ENCODE data around the gene TRPM3. TPM values are rescaled to one million over a fixed set of nuclear protein-coding genes. Genes with fewer than 3 reads are reported as not detected.

The TRPM3 gene
- total and polyA plus RNA-seq, 2 of the 13 experiments (the other 11 are each of a cell fraction or from before 2014, with no cell fraction given): not detected

DNA sequence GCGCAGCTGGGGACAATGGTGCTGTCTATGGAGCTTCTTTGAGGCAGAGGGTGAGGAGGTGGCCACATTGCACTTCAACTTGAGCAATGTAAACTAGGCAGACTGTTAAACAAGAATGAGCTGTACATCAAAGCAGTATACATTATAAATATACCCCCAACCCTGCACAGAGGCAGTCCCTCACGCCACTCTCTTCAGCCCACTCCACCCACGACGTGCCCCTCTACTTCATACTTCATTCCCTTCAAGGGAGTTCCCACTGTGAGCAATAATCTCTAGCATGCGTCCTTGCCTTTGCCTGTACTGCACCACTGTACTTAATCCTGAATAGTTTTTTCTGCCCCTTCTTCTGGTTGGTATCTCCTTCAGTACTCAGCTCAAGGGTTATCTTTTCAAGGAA, 14.4 kb downstream of the TRPM3 start (continued):
- TF ChIP-seq, protein P1, sequence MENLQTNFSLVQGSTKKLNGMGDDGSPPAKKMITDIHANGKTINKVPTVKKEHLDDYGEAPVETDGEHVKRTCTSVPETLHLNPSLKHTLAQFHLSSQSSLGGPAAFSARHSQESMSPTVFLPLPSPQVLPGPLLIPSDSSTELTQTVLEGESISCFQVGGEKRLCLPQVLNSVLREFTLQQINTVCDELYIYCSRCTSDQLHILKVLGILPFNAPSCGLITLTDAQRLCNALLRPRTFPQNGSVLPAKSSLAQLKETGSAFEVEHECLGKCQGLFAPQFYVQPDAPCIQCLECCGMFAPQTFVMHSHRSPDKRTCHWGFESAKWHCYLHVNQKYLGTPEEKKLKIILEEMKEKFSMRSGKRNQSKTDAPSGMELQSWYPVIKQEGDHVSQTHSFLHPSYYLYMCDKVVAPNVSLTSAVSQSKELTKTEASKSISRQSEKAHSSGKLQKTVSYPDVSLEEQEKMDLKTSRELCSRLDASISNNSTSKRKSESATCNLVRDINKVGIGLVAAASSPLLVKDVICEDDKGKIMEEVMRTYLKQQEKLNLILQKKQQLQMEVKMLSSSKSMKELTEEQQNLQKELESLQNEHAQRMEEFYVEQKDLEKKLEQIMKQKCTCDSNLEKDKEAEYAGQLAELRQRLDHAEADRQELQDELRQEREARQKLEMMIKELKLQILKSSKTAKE (CRISPR knock-in tag; IDR thresholded peaks at IDR 0.05; ENCODE audit: borderline replicate concordance): no peak
- TF ChIP-seq, protein P2, sequence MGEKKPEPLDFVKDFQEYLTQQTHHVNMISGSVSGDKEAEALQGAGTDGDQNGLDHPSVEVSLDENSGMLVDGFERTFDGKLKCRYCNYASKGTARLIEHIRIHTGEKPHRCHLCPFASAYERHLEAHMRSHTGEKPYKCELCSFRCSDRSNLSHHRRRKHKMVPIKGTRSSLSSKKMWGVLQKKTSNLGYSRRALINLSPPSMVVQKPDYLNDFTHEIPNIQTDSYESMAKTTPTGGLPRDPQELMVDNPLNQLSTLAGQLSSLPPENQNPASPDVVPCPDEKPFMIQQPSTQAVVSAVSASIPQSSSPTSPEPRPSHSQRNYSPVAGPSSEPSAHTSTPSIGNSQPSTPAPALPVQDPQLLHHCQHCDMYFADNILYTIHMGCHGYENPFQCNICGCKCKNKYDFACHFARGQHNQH (CRISPR knock-in tag; IDR thresholded peaks at IDR 0.05): no peak
- TF ChIP-seq GTF3A (CRISPR knock-in tag; conservative IDR thresholded peaks at IDR 0.05) (no peak), CREB1 (IDR thresholded peaks at IDR 0.05) (no peak), CREB1 (CRISPR knock-in tag; IDR thresholded peaks at IDR 0.05) (no peak), ZKSCAN8 (CRISPR knock-in tag; IDR thresholded peaks at IDR 0.05; ENCODE audit: borderline replicate concordance) (no peak), NCOA1 (CRISPR knock-in tag; IDR thresholded peaks at IDR 0.05) (no peak), GABPA (IDR thresholded peaks at IDR 0.05; ENCODE audit: low read depth, low read length) (no peak), GABPA (CRISPR knock-in tag; IDR thresholded peaks at IDR 0.05; ENCODE audit: low read depth) (no peak), HMG20B (CRISPR knock-in tag; conservative IDR thresholded peaks at IDR 0.05) (no peak), ARNTL (CRISPR knock-in tag; IDR thresholded peaks at IDR 0.05) (no peak), TAF1 (CRISPR knock-in tag; IDR thresholded peaks at IDR 0.05) (no peak)
- TF ChIP-seq, protein P3, sequence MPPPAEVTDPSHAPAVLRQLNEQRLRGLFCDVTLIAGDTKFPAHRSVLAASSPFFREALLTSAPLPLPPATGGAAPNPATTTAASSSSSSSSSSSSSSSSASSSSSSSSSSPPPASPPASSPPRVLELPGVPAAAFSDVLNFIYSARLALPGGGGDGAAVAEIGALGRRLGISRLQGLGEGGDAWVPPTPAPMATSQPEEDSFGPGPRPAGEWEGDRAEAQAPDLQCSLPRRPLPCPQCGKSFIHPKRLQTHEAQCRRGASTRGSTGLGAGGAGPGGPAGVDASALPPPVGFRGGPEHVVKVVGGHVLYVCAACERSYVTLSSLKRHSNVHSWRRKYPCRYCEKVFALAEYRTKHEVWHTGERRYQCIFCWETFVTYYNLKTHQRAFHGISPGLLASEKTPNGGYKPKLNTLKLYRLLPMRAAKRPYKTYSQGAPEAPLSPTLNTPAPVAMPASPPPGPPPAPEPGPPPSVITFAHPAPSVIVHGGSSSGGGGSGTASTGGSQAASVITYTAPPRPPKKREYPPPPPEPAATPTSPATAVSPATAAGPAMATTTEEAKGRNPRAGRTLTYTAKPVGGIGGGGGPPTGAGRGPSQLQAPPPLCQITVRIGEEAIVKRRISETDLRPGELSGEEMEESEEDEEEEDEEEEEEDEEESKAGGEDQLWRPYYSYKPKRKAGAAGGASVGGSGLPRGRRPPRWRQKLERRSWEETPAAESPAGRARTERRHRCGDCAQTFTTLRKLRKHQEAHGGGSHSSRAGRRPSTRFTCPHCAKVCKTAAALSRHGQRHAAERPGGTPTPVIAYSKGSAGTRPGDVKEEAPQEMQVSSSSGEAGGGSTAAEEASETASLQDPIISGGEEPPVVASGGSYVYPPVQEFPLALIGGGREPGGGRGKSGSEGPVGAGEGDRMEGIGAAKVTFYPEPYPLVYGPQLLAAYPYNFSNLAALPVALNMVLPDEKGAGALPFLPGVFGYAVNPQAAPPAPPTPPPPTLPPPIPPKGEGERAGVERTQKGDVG (CRISPR knock-in tag; IDR thresholded peaks at IDR 0.05; ENCODE audit: borderline replicate concordance): no peak
- TF ChIP-seq, protein P4, sequence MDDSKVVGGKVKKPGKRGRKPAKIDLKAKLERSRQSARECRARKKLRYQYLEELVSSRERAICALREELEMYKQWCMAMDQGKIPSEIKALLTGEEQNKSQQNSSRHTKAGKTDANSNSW (CRISPR knock-in tag; IDR thresholded peaks at IDR 0.05; ENCODE audit: borderline replicate concordance): no peak

Measured in HepG2 (cell line).